Activated CD4-positive, alpha-beta T cell treated with anti-CD3 and anti-CD28 coated beads, Interleukin-2, amount 50 U/mL, for 16 hours (primary cell): ENCODE results near the gene CALHM5.

Experiments used
- DNase-seq: peaks from one replicate; pipeline ENCODE4 v3.0.0-alpha.2; 2020

CALHM5 gene

GRCh38 chr6:116512111-116512559 lies 696 bp downstream of the CALHM5 start:
- no peak for DNase-seq

GRCh38 chr6:116512734-116513133 lies 1.3 kb downstream of the CALHM5 start:
- no peak for DNase-seq

- DNase-seq: no peak
Measured at GRCh38 chr6:116513224-116513875, 1.9 kb downstream of the CALHM5 start.

- no peak for DNase-seq
Measured at GRCh38 chr6:116514111-116514510, 2.7 kb downstream of the CALHM5 start.

- DNase-seq: no peak
Measured at GRCh38 chr6:116515141-116515540, 3.7 kb downstream of the CALHM5 start.

- no peak for DNase-seq
Measured at GRCh38 chr6:116518621-116519368, 7.4 kb downstream of the CALHM5 start.

- no peak for DNase-seq
Measured at GRCh38 chr6:116522896-116523295, 11.5 kb downstream of the CALHM5 start.

GRCh38 chr6:116524236-116524635 lies 12.8 kb downstream of the CALHM5 start:
- DNase-seq: no peak

GRCh38 chr6:116528133-116528532 lies 16.7 kb downstream of the CALHM5 start:
- DNase-seq: no peak

GRCh38 chr6:116528780-116529179 lies 17.3 kb downstream of the CALHM5 start:
- no peak for DNase-seq

GRCh38 chr6:116529466-116530290 lies 18.2 kb downstream of the CALHM5 start:
- DNase-seq: no peak

GRCh38 chr6:116530436-116530835 lies 19.0 kb downstream of the CALHM5 start:
- DNase-seq: no peak

- peak; percentile 62 for DNase-seq
Measured at GRCh38 chr6:116531675-116532570, 20.5 kb downstream of the CALHM5 start.

GRCh38 chr6:116533233-116533957 lies 22.0 kb downstream of the CALHM5 start:
- DNase-seq: no peak

GRCh38 chr6:116535109-116535508 lies 23.7 kb downstream of the CALHM5 start:
- DNase-seq: no peak

GRCh38 chr6:116536216-116536621 lies 24.8 kb downstream of the CALHM5 start:
- DNase-seq: peak; percentile 60

GRCh38 chr6:116542426-116542825 lies 31.0 kb downstream of the CALHM5 start:
- DNase-seq: no peak

- DNase-seq: no peak
Measured at GRCh38 chr6:116543149-116543548, 31.7 kb downstream of the CALHM5 start.

- no peak for DNase-seq
Measured at GRCh38 chr6:116545651-116546050, 34.2 kb downstream of the CALHM5 start, which contains the start of gene TRAPPC3L. Gene TRAPPC3L, minus strand, starts transcription at chr6:116545684. Its CDS starts 170 bp downstream, at chr6:116545514.

- no peak for DNase-seq
Measured at GRCh38 chr6:116547358-116547757, 35.9 kb downstream of the CALHM5 start.

GRCh38 chr6:116550796-116551195 lies 39.4 kb downstream of the CALHM5 start:
- DNase-seq: no peak

- DNase-seq: no peak
Measured at GRCh38 chr6:116553451-116553850, 42.0 kb downstream of the CALHM5 start, which contains the start of gene CALHM4. Gene CALHM4, plus strand, starts transcription at chr6:116553751. Its CDS starts 43 bp downstream, at chr6:116553794.
